GM19025 (cell line): Measurements from ENCODE around the gene C1QB.
"Not testable (repeated sequence)": the region's sequence is repeated elsewhere in the genome, so short reads cannot be mapped to it uniquely, and the experiment has no call there.

Experiments
- ATAC-seq: cut with Tn5 transposase; IDR thresholded peaks from one replicate; pipeline ENCODE4 v1.9.1; 2021; ENCODE audit warnings: mild to moderate bottlenecking, low read depth, moderate library complexity; ENCODE audit not compliant: unreplicated experiment

C1QB gene

DNA sequence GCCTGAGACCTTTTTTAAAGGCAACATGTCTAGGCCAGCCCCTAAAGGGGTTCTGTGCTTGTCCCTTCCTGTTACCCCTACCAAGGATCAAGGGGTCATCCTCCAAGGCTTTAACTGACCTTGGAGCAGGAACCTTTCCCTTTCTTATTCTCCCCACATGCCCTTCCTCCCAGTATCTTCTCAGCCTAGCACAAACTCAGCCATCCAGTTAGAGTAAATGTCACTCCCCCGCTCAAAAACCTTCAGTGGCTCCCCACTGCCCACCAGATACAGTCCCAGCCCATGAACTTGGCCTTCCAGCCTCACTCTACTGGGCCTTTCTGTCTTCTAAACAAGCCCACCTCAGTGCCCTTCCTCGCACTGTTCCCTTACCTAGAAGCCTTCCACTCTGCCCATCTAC, 8.8 kb downstream of the C1QB start:
- no peak for ATAC-seq

DNA sequence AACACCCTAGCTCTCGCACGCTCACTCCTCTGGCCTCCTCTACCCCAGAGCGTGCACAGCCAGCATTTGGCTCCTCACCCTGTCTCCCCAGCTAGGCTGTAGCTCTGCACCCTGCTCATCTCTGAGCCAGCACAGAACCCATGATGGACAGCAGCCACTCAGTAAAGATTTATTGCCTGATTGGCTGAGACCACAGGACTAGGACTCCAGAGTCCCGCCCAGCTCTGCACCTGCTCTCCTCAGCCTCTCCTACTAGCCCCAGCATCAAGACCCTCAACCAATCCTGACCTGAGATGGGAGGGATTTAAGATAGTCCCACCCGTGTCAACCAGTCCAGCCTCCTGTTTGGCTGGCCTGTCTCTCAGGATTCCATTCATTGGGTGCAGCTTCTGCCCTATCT, 9.3 kb downstream of the C1QB start:
- ATAC-seq, result no peak

DNA sequence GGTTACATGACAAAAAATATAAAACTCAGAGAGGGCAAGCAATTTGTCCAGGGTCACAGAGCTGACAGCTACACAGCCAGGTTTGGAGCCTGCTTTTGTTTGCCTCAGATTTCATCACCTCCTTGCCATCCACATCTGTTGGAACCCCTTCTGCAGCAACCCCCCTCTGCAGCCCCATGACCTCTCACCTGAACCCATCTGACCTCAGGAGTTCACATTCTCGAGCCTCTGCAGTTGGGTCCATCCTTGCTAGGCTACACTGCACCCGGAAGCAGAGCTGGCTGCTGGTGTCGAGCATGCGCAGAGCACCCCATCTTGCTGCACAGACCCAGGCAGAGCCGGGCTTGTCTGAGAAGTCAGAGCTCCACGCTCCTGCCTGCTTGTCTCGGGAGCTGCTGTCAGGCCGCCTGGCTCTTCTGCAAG, 10.0 kb downstream of the C1QB start:
- no peak for ATAC-seq

DNA sequence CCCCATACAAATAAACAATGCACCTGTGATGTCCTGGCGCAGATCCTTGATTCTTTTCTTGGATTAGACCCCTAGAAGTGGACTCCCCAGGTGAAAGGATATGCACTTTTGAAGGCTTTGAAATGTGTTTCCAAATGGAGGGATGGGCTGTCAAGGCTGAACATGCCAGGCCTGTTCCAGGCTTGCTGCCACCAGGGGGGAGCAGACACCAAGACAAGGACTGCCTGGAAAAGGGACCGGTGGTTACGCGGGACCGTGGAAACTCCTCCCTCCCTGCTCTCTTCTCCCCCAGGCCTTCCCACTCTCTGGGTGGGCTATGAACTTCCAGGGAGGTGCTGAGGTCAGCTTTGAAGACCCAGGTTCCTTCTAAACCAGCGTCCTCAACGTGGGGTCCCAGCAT, 12.7 kb downstream of the C1QB start:
- no peak for ATAC-seq

DNA sequence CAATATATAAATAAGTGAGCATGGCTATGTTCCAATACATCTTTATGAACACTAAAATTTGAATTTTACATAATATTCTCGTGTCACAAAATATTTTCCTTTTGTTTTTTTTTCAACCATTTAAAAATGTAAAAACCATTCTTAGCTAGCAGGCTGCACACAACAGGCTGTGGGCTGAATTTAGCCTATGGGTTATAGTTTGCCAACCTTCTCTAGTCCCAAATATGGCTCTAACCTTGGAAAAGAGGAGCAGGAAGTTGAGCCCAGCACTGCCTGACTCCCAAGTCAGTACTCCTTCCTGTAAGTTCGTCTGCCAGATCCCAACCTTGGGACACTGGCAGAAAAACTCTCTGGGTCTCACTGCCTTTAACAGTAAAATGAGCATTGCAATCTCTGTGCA, 13.4 kb downstream of the C1QB start:
- no peak for ATAC-seq

DNA sequence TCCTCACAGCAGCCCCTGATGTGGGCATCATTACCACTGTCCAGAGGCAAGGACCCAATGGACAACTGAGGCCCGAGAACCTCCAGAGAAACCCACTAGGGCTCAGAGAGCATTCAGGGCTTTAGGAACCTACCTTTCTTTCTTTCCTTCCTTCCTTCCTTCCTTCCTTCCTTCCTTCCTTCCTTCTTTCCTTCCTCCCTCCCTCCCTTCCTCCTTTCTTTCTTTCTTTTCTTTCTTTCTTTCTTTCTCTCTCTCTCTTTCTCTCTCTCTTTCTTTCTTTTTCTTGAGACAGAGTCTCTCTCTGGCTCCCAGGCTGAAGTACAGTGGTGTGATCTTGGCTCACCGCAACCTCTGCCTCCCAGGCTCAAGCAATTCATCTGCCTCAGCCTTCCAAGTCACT, 15.8 kb downstream of the C1QB start:
- not testable (repeated sequence) for ATAC-seq

DNA sequence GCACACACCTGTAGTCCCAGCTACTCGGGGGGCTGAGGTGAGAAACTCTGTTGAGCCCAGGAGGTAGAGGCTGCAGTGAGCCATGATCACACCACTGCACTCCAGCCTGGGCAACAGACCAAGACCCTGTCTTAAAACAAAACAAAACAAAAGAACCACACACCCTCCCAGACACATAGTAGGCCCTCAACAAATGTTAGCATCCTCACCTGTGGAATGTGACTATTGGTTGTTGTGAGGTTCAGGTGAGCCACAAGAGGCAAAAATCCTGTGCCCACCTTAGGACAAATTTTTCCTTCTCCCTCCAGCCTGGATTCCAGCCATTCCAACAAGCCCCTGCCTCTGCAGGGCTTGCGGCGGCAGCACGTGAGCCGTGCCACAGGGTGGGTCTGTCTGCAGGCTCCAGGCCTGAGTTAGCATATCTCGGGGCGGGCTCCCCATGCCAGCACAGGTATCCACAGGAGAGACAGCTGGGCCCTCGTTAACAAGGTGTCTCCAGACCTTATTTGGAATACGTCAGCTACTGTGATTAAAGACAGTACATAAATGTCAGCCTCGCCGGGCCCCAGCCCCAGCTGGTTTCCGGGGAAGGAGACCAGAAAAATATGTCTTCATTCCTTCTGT, 17.4 kb downstream of the C1QB start:
- no peak for ATAC-seq

DNA sequence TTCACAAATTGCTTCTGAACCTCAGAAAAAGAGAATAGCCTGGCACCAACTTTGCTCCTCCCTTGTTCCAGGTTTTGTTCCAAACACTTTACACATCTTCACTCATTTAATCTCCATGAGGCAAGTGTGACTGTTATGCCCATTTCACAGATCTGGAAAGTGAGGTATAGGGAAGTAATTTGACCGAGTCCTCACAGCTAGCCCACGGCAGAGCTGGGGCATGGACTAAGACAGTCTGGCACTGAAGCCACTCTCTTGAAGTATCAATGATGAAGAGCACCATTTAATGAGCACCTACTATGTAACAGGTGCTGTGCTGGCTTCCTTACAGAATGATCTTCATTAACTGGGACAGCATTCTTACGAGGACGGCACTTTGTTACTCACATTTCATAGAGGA, 19.0 kb downstream of the C1QB start:
- no peak for ATAC-seq

DNA sequence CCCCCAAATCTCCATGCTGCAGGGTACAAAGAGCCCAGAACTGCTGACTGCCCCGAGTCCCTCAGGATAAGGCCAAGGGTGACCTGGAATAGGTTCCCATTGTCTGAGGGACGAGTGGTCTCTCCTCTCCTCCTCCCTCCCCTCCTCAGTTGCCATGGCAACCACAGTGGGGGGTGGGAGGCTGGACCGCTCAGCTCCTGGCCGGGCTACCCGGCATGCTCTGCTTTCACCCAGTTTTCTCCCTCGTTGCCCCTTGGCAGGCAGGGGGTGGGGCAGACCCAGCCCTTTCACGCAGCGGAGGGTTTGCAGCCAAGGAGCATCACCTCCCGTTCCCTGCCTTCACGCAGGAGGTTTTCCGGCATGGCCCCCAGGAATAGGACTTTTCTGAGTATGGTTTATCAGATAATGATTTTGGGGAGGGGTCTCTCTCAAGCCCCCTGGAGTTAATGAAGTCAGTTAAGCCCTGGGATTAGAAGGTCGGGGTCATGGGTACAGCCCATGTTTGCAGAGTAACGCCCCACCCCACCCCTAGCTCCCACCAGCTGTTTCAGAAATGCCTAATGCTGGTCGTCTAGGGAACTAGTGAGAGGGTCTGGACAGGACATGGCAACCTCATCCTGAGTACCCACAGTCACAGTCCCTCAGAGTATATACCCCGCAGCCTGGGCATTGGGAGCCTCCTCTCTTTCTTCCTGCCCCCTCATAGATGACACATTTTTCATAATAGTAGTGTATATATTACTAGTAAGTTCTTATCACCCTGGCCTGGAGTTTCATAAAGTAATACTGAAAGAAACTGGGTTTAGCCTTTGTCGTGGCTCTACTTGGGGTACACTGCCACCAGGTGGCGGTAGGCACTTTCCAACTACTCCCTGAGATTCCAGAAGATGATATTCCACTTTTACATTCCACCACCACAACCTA, 20.7 kb downstream of the C1QB start:
- no peak for ATAC-seq

DNA sequence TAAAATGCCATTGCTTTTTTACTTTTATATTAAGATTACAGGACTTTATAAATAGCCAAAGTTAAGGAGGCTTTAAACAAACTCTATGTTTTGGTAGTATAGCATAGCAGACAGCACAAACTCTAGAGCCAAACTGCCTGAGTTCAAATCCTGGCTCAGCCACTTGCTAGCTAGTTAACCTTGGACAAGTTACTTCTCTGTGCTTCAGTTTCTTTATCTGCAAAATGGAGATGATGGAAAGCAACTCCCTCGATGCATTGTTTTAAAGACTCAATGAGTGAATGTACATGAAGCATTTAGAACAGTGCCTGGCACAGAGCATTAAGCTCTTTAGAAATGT, 21.3 kb downstream of the C1QB start:
- no peak for ATAC-seq

DNA sequence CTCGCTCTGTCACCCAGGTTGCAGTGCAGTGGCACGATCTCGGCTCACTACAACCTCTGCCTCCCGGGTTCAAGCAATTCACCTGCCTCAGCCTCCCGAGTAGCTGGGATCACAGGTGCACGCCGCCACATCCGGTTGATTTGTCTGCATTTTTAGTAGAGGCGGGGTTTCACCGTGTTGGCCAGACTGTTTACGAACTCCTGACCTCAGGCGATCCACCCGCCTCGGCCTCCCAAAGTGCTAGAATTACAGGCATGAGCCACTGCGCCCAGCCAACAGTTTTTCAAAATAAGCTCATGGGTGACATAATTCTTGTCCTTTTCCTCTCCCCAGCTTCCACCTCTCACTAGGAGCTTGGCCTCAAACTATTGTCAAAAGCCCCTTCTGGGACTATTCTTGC, 23.1 kb downstream of the C1QB start:
- not testable (repeated sequence) for ATAC-seq

DNA sequence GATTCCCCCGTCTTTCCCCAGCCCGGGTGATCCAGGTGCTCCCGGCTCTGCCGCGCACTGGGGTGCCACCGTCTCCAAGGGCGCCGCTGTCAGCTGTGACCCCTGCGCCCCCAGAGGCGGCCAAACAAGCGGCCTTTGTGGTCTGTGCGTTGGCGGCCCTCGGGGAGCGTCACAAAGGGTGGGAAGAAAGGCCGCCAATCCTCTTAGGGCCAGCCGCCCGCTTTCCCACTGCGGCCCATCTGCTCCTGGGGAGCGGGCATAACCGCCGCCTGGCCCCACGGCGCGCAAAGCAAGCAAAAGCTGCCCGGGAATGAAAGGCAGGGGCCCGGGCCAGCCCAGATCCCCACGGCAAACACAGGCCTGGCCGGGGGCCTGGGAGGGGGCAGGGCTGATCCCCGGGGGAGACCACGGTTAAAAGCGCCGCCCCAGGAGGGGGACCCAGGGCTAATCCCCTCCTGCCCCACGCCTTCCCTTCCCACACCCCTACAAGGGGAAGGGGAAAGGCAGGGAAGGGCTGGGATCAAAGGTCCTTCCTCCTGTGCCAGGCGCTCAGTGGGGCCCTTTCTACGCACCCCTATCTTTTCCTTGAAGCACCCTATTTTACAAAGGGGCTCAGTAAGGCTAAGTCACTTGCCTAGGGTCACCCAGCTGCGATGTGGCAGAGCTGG, 24.0 kb downstream of the C1QB start:
- ATAC-seq, result no peak

DNA sequence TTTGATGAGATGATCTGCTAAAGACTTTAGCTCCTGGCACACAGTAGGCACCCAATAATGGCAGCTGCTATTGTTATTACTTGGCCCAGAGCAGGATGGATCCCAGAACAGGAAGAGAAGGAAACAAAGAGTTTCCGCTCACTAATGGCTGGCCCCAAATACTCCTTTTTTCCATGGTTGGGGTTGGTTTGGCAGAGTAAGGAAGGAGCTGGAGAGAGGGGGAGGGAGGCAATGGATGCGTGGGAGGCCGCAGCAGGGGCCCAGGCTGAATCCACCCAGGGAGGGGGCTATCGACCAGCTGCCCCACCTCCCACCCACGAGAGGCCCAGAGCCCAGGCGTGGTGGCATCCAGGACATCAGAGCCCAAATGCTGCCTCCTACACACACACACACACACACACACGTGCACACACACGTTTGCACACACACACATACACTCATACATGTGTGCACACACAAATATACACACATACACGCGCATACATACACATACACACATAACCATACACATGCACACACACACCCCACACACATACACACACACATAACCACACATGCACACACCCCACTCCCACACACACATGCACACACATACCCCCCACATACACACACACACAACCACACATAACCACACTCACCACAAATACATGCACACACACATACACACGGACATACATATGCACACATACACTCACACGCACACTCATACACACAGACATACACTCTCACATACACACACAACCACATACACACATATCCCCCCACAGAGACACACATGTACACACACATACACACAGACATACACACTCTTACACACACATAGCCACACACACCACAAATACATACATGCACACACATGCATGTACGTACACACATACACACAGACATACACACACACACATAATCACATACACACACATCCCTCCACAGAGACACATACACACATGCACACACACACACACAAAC, 25.2 kb downstream of the C1QB start:
- ATAC-seq, result no peak

DNA sequence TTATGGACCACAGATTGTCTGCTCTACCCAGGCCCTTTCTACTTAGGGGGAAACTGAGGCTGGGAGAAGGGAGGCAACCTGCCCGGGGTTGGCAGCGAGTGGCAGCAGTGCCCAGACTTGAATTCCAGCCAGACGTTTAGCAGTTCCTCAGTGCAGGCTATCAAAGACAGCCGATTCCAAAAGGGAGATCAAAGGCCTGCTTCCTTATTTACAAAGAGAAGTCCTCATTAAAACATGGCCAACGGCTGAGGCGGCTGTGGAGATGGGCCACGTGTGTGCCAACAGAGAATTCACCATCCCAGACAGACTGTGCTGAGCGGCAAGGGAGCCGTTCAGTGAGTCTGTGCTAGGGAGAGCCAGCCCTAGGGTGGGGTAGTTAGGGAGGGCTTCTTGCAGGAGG, 27.7 kb downstream of the C1QB start:
- ATAC-seq, result no peak

DNA sequence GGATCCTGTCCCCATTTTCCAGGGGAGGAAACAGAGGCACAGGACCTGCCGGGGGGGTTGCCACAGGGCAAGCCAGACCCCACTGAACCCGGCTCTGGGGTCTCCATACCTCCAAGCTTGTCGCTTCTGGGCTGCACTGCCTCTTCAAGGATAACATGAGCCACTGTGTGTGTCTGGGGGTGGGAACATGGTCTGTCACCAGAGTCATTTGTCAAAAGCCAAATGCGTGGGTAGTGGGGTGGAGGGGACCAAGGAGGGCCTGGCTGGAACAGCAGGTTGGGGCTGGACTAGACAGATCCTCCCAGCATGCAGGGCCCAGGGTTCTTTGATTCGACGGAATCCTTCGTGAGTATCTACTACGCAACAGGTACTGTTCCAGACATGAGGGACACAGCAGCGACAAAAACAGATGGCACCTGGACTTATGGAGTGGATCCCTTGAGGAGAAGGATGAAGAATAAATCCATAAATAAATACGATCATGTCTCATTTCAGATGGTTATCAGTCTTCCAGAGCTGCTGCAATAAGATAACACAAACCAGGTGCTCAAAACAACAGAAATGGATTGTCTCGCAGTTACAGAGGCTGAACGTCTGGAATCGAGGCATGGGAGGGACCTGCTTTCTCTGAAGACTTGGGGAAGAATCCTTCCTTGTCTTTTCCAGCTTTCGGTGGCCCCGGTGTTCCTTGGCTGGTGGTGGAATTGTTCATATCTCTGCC, 28.7 kb downstream of the C1QB start:
- no peak for ATAC-seq

DNA sequence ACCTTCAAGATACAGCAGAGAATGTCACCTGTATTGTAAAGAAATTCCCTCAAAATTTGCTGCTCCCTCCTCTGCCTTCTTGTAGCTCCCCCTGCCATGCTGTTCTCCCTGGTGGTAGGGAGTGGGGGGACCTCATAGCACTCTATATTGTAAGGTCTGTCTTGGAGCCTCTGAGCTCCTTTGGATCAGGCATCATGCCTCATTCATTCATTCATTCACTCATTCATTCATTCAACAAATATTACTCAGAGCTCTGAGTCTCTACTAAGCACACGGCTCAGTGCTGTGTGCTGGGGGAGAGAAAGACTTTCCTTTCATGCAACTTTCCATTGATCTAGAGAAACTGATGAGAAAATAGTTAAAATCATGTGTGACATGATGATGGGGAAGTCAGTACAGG, 30.5 kb downstream of the C1QB start:
- no peak for ATAC-seq

DNA sequence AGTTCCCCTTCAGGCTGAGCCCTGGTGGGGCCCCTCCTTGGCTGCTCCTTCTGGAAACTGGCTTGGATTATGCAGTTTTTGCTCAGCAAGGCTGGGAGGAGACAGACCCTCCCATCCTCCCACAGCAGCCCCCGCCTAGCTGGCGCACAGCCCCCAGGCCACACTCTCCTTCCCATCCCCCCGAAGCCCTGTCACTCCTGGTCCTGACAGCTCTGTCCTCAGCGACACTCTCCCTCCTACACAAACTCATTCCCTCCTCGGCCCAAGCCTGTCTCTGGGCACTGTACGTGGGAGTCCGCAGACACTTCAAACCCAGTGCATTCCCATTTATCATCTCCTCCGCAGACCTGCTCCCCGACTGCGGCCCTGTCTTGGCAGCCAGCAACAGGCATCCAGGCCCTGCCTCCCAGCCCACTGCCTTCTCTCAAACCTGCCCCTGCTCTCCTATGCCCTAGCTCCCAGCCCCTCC, 32.6 kb downstream of the C1QB start:
- no peak for ATAC-seq

DNA sequence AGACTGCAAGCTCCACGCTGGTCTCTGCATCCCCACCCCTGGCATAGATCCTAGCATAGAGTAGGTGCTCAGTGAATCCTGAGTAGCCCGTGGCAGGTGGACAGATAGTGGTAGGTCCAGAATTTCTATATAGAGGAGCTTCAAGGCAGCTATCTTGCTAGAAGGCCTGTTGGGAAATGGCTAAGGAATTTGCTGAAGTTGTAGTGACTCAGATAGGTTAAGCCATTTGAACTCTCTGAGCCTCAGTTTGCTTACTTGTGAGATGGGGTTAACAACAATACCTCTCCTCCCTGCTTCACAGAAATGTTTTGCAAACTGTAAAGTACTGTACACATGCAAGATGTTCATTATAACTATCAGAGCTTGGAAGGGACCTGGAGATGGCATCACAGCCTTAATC, 34.2 kb downstream of the C1QB start:
- no peak for ATAC-seq

DNA sequence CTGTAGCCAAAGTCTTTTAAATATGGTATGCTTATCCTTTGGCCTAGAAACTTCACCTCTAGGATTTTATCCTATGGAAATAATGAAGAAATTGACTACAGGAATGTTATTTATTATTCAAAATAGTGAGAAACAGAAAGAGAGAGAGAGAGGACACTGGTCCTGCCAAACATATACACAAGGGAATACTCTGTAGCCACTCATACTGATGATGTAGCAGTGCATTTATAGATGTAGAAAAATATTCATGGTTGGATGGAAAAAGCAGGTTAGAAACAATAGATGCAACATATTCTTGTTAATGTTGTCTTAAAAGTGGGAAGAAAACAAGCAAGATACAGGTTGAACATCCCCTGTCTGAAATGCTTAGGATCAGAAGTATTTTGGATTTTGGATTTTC, 35.4 kb downstream of the C1QB start:
- no peak for ATAC-seq

DNA sequence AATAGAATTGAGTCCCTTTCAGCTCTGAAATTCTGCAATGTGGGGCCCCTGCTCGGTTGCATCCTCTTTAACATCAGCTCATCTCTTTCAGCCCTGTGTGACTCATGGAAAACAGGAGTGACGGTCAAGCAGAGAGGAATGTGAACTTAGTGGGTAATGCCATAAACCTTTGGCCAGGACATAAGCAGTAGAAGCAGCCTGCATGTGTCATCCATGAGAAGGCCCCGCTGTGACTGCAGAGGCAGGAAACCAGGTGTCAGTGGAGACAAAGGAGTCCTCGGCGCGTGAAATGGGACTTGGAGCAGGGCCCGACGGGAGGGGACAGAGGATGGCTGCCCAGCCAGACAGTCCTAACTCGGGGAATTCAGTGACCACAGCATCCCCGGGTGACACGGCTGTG, 36.5 kb downstream of the C1QB start:
- ATAC-seq, result no peak
